Heart left ventricle (tissue), 16 donors: Measurements from ENCODE around the gene MRPL24. TPM values are rescaled to one million over a fixed set of nuclear protein-coding genes. Genes with fewer than 3 reads are reported as not detected.
A peak's percentile ranks its signal among the peaks of the same experiment; 100 is the strongest.

Experiments used
- ATAC-seq, 4 donors: fragments of 200-7000 bp; cut with Tn5 transposase; one replicate each; pipeline ENCODE4 v1.9.1; 2020 to 2022; ENCODE audit warnings: moderate library complexity in 4 of 4, mild to moderate bottlenecking in 3 of 4, moderate number of reproducible peaks in 1 of 4
- DNase-seq, 5 donors: peaks; one replicate each; pipeline ENCODE4 v3.0.0-alpha.2; 2020
- H3K27ac ChIP-seq, 12 donors: fragments of 200-600 bp; sonication (generic) in 4 of 12; one replicate each; pipeline versions ENCODE4 v1.5.0 to v1.8.0; 2016 to 2022; ENCODE audit warnings: mild to moderate bottlenecking in 2 of 12
- H3K27me3 ChIP-seq, 9 donors: fragments of 200-600 bp; sonication (generic) in 2 of 9; one replicate each; pipeline versions ENCODE4 v1.5.1 to v1.8.0; 2016 to 2022; ENCODE audit warnings: mild to moderate bottlenecking in 3 of 9
- H3K36me3 ChIP-seq, 9 donors: fragments of 200-600 bp; sonication (generic) in 2 of 9; one replicate each; pipeline versions ENCODE4 v1.5.0 to v1.8.0; 2018 to 2022; ENCODE audit warnings: mild to moderate bottlenecking in 2 of 9
- H3K4me1 ChIP-seq, 12 donors: fragments of 200-600 bp; sonication (generic) in 4 of 12; one replicate each; pipeline versions ENCODE4 v1.5.0 to v1.8.0; 2016 to 2022; ENCODE audit warnings: mild to moderate bottlenecking in 3 of 12
- H3K4me3 ChIP-seq, 12 donors: fragments of 200-600 bp; sonication (generic) in 4 of 12; one replicate each; pipeline versions ENCODE4 v1.5.0 to v1.8.0; 2017 to 2022; ENCODE audit warnings: mild to moderate bottlenecking in 9 of 12, moderate library complexity in 4 of 12
- H3K9me3 ChIP-seq, 12 donors: fragments of 200-600 bp; sonication (generic) in 4 of 12; one replicate each; pipeline versions ENCODE4 v1.5.0 to v1.8.0; 2016 to 2022; ENCODE audit warnings: mild to moderate bottlenecking in 1 of 12
- CTCF ChIP-seq, 12 donors: fragments of 200-600 bp; sonication (generic) in 4 of 12; IDR thresholded peaks; one replicate each; pipeline versions ENCODE4 v1.5.0 to v1.8.0; 2018 to 2022; ENCODE audit warnings: antibody characterized with exemption in 12 of 12, mild to moderate bottlenecking in 5 of 12
- POLR2A ChIP-seq, 2 donors: fragments of 450-650 bp; IDR thresholded peaks; one replicate each; pipeline ENCODE4 v1.6.1; 2017; ENCODE audit warnings: antibody characterized with exemption in 2 of 2, mild to moderate bottlenecking in 2 of 2, moderate library complexity in 2 of 2
- WGBS, 4 donors: extraction: QIAGEN DNeasy Blood & Tissue Kit in 2 of 4; methylation state at CpG; one replicate each; pipeline versions ENCODE4 v1.1.5 to v1.1.7; 2013 to 2018; 5-methylcytosine and 5-hydroxymethylcytosine counted together
- intact Hi-C, 10 donors: fragments of 100-400 bp; cut with DNase I; formaldehyde crosslinking; loops; one replicate each; pipeline versions ENCODE4 v1.11.1 to v1.14.2; 2022
- polyA plus RNA-seq, 2 donors: library from polyadenylated mRNA; stranded (reverse); fragments of 200-250 nt; gene quantifications; one replicate each; pipeline ENCODE4 v1.2.3, GENCODE V29; 2013
- total RNA-seq, 9 donors: library from RNA; depleted of rRNA in 2 of 9; stranded (reverse); fragments of >200 nt in 2 of 9; fragmentation: NEBNext Ultra II Directional in 3 of 9; extraction: Animal tissue kit (Norgen Biotek cat#: 25700) in 3 of 9; gene quantifications; one replicate each; pipeline versions ENCODE4 v1.1.0 to v1.2.4, GENCODE V29; 2016 to 2023
- donor health status: ischemic (EF 13 %, LVEDD 7.1; RV severe dilation, severe dysfunction).
- donor health status: healthy with polysubstance abuse.
- donor health status: DM: no; HTN: yes; CAD: no.
- donor health status: DM: no; HTN: no; CAD: no.
- donor health status: ischemic (EF 25% LVEDD 6.9; RV normal size, moderate dysfunction).
- donor health status: ischemic (EF 25% LVEDD 5.7; RV mildly dilated, moderate dysfunction).
- donor health status: healthy.
- donor health status: DM: yes; HTN: yes; CAD: no.
- donor health status: ischemic (EF 35%, LVEDD 5.7; RV mildly dilated, moderate dysfunction).
- donor health status: nonischemic (EF 11% LVEDD 7.7; RV severe dilation, severe dysfunction).
- donor health status: DM: yes; HTN: yes; CAD: no.
- donor health status: PGD.
- donor health status: ischemic (EF 29% LVEDD 5.4; RV normal size, mild dysfunction).
- donor health status: nonischemic (EF 23%, LVEDD 6.1; RV moderate dilation, normal function).

The MRPL24 gene
- total and polyA plus RNA-seq, 11 donors = 74.8 to 230 (median 84.8) TPM

- Histone ChIP-seq H3K36me3 (peaks cover 0 to 6% (median 0%) of the 10 kb centered on the region in 9 donors), H3K9me3 (no peaks in the 10 kb centered on the region), H3K27ac (no peak overlapping the region), H3K4me3 (no peak overlapping the region), H3K27me3 (no peaks in the 10 kb centered on the region), H3K4me1 (peaks cover 0 to 22% (median 9%) of the 10 kb centered on the region in 12 donors)
- intact Hi-C loops = no loop called here
- TF ChIP-seq CTCF (IDR thresholded peaks at IDR 0.05) (no peak), POLR2A (IDR thresholded peaks at IDR 0.05) (no peak)
- 85 to 91% (median 86%) methylated on average over 3 of the region's 3 CpGs for WGBS, 4 donors
- DNase-seq (peak in 1 of 5 donors; percentile 23), ATAC-seq (no peak)
Observed at GRCh38 chr1:156712626-156713025, 28.3 kb downstream of the MRPL24 start.

- peak overlapping the region in 1 of 12 donors; percentile 9 for H3K27ac ChIP-seq
- intact Hi-C loops = no loop called here
Observed at GRCh38 chr1:156711011-156711817, 29.7 kb downstream of the MRPL24 start.

GRCh38 chr1:156709757-156710489 lies 31.0 kb downstream of the MRPL24 start:
- no peak overlapping the region for H3K4me3 ChIP-seq
- TF ChIP-seq POLR2A (IDR thresholded peaks at IDR 0.05) (no peak), CTCF (IDR thresholded peaks at IDR 0.05) (no peak)
- ATAC-seq = peak; percentile 56 to 85 (median 68)
- peak; percentile 4 to 81 (median 65) for DNase-seq
- WGBS, 4 donors = 37 to 49% (median 39%) methylated on average over 5 to 11 of the region's 11 CpGs
- H3K27me3 ChIP-seq = peaks cover 0 to 17% (median 2%) of the 10 kb centered on the region in 9 donors
- no peaks in the 10 kb centered on the region for H3K36me3 ChIP-seq
- no peaks in the 10 kb centered on the region for H3K9me3 ChIP-seq
- peaks cover 0 to 47% (median 32%) of the 10 kb centered on the region in 12 donors for H3K4me1 ChIP-seq
- intact Hi-C loops = no loop called here
- H3K27ac ChIP-seq = peak overlapping the region in 5 of 12 donors; percentile 2 to 84 (median 52)

More at GRCh38 chr1:156711011-156711817, 29.7 kb downstream of the MRPL24 start:
- Histone ChIP-seq H3K4me3 (no peak overlapping the region), H3K27me3 (peaks cover 0 to 5% (median 0%) of the 10 kb centered on the region in 9 donors), H3K4me1 (peaks cover 0 to 34% (median 19%) of the 10 kb centered on the region in 12 donors), H3K36me3 (peaks cover 0 to 6% (median 0%) of the 10 kb centered on the region in 9 donors), H3K9me3 (no peaks in the 10 kb centered on the region)
- TF ChIP-seq POLR2A (IDR thresholded peaks at IDR 0.05) (no peak), CTCF (IDR thresholded peaks at IDR 0.05) (no peak)
- ATAC-seq = no peak
- DNase-seq = peak in 1 of 5 donors; percentile 44
- WGBS, 4 donors = 84 to 89% (median 88%) methylated on average over 8 to 9 of the region's 9 CpGs

GRCh38 chr1:156709031-156709430 lies 31.9 kb downstream of the MRPL24 start:
- TF ChIP-seq CTCF (IDR thresholded peaks at IDR 0.05) (no peak), POLR2A (IDR thresholded peaks at IDR 0.05) (no peak)
- WGBS, 4 donors = 84 to 90% (median 89%) methylated on average over 4 of the region's 4 CpGs
- no peaks in the 10 kb centered on the region for H3K9me3 ChIP-seq
- peaks cover 0 to 26% (median 10%) of the 10 kb centered on the region in 9 donors for H3K27me3 ChIP-seq
- DNase-seq = no peak
- H3K4me1 ChIP-seq = peaks cover 0 to 55% (median 36%) of the 10 kb centered on the region in 12 donors
- H3K36me3 ChIP-seq = no peaks in the 10 kb centered on the region
- intact Hi-C loops = no loop called here
- no peak overlapping the region for H3K4me3 ChIP-seq
- no peak for ATAC-seq
- peak overlapping the region in 3 of 12 donors; percentile 47 to 84 (median 83) for H3K27ac ChIP-seq
